ENCODE data around the gene TOMM7.
A peak's percentile ranks its signal among the peaks of the same experiment; 100 is the strongest.
"Not testable (repeated sequence)": the region's sequence is repeated elsewhere in the genome, so short reads cannot be mapped to it uniquely, and the experiment has no call there.

Gene TOMM7

GRCh38 chr7:22814261-22815208 is 8.1 kb downstream of the TOMM7 start:
- no peak for DNase-seq

- no peak for DNase-seq
These were observed 10.3 kb downstream of the TOMM7 start for GRCh38 chr7:22812353-22812752.

GRCh38 chr7:22811746-22812280 is 10.8 kb downstream of the TOMM7 start:
- no peak for DNase-seq

- DNase-seq = no peak
These were observed 11.8 kb downstream of the TOMM7 start for GRCh38 chr7:22810843-22811242.

- no peak for DNase-seq
These were observed 12.6 kb downstream of the TOMM7 start for GRCh38 chr7:22809902-22810642.

- DNase-seq = no peak
These were observed 14.5 kb downstream of the TOMM7 start for GRCh38 chr7:22808140-22808539.

GRCh38 chr7:22806752-22807151 is 15.9 kb downstream of the TOMM7 start:
- DNase-seq = no peak

- no peak for DNase-seq
These were observed 17.4 kb downstream of the TOMM7 start for GRCh38 chr7:22805227-22805626.

- not testable (repeated sequence) for DNase-seq
These were observed 19.8 kb downstream of the TOMM7 start for GRCh38 chr7:22802831-22803230.

- no peak for DNase-seq
These were observed 20.2 kb downstream of the TOMM7 start for GRCh38 chr7:22802426-22802825.

- DNase-seq = no peak
These were observed 20.7 kb downstream of the TOMM7 start for GRCh38 chr7:22801912-22802311.

GRCh38 chr7:22799633-22800032 is 23.0 kb downstream of the TOMM7 start:
- DNase-seq = no peak

- DNase-seq = no peak
These were observed 28.8 kb downstream of the TOMM7 start for GRCh38 chr7:22793593-22794462.

GRCh38 chr7:22791204-22792158 is 31.2 kb downstream of the TOMM7 start:
- DNase-seq = no peak

- not testable (repeated sequence) for DNase-seq
These were observed 32.0 kb downstream of the TOMM7 start for GRCh38 chr7:22790640-22791039.

- no peak for DNase-seq
These were observed 34.7 kb downstream of the TOMM7 start for GRCh38 chr7:22787951-22788350.

- no peak for DNase-seq
These were observed 36.2 kb downstream of the TOMM7 start for GRCh38 chr7:22786290-22786932.

- DNase-seq = no peak
These were observed 38.3 kb downstream of the TOMM7 start for GRCh38 chr7:22784346-22784745.

- no peak for DNase-seq
These were observed 39.2 kb downstream of the TOMM7 start for GRCh38 chr7:22783421-22783820.

- peak; percentile 40 for DNase-seq
These were observed 39.9 kb downstream of the TOMM7 start for GRCh38 chr7:22782616-22783232.
